Measurements from ENCODE around the gene MAK. TPM values are rescaled to one million over a fixed set of nuclear protein-coding genes. Genes with fewer than 3 reads are reported as not detected.

MAK gene
- polyA plus RNA-seq, 1 donor from 2014 or later = not detected

DNA sequence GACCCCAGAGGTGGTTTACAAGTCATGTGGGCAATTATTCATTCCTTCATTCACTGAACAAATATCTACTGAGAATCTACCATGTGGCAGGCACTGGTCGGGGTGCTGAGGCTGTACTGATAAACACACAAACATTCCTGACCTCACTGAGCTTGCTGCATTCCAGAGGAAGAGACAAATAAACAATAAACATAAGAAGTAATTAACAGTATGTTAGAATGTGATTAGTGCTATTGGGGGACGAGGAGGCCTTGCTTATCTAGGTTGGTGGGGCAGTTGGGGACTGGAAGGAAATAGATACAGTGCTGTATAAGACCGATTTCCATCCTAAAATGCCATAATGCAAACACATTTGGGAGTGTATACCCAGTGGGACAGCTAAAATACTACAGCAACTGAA lies 44.1 kb downstream of the MAK start:
- Histone ChIP-seq H3K4me2 (ENCODE audit: low read length) (no peak overlapping the region), H2AFZ (ENCODE audit: low read depth, low read length) (no peak overlapping the region), H3K9me2 (ENCODE audit: insufficient read depth, low read length) (no peaks in the 10 kb centered on the region), H3F3A (ENCODE audit: insufficient read depth, low read length, poor library complexity, severe bottlenecking) (no peaks in the 10 kb centered on the region), H3K9ac (ENCODE audit: low read length) (no peak overlapping the region), H3K4me3 (ENCODE audit: low read length) (no peak overlapping the region), H3K27ac (ENCODE audit: low read length) (no peak overlapping the region), H3K9me3 (ENCODE audit: low read length) (no peaks in the 10 kb centered on the region), H3K79me2 (replicated peaks; ENCODE audit: insufficient read depth, low read length) (no peaks in the 10 kb centered on the region), H3K36me3 (ENCODE audit: insufficient read depth, low read length) (peaks cover 4% of the 10 kb centered on the region), H3K27me3 (ENCODE audit: insufficient read depth, low read depth, low read length) (no peaks in the 10 kb centered on the region), H4K20me1 (ENCODE audit: insufficient read depth) (no peaks in the 10 kb centered on the region)
- no peak for TF ChIP-seq EP300 (conservative IDR thresholded peaks at IDR 0.05; ENCODE audit: poor library complexity, severe bottlenecking)
- no peak for TF ChIP-seq EZH2 (IDR thresholded peaks at IDR 0.05; ENCODE audit: borderline replicate concordance, insufficient read depth, low read length, poor library complexity, severe bottlenecking)
- no peak for TF ChIP-seq TAF1 (IDR thresholded peaks at IDR 0.05; ENCODE audit: low read depth)
- TF ChIP-seq SMC3 (conservative IDR thresholded peaks at IDR 0.05; ENCODE audit: poor library complexity) = no peak
- TF ChIP-seq REST (IDR thresholded peaks at IDR 0.05; ENCODE audit: borderline replicate concordance) = no peak
- TF ChIP-seq, protein P1, sequence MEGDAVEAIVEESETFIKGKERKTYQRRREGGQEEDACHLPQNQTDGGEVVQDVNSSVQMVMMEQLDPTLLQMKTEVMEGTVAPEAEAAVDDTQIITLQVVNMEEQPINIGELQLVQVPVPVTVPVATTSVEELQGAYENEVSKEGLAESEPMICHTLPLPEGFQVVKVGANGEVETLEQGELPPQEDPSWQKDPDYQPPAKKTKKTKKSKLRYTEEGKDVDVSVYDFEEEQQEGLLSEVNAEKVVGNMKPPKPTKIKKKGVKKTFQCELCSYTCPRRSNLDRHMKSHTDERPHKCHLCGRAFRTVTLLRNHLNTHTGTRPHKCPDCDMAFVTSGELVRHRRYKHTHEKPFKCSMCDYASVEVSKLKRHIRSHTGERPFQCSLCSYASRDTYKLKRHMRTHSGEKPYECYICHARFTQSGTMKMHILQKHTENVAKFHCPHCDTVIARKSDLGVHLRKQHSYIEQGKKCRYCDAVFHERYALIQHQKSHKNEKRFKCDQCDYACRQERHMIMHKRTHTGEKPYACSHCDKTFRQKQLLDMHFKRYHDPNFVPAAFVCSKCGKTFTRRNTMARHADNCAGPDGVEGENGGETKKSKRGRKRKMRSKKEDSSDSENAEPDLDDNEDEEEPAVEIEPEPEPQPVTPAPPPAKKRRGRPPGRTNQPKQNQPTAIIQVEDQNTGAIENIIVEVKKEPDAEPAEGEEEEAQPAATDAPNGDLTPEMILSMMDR (IDR thresholded peaks at IDR 0.05; ENCODE audit: poor library complexity, severe bottlenecking) = no peak
- no peak for TF ChIP-seq RAD21 (conservative IDR thresholded peaks at IDR 0.05)
- TF ChIP-seq POLR2AphosphoS5 (IDR thresholded peaks at IDR 0.05) = no peak
- TF ChIP-seq MXI1 (conservative IDR thresholded peaks at IDR 0.05; ENCODE audit: poor library complexity, severe bottlenecking) = no peak

- H3K36me3 ChIP-seq (ENCODE audit: insufficient read depth, low read length) = peaks cover 4% of the 10 kb centered on the region
- no peaks in the 10 kb centered on the region for H3K9me3 ChIP-seq (ENCODE audit: low read length)
- H4K20me1 ChIP-seq (ENCODE audit: insufficient read depth) = no peaks in the 10 kb centered on the region
- no peak overlapping the region for H3K4me3 ChIP-seq (ENCODE audit: low read length)
- no peaks in the 10 kb centered on the region for H3K27me3 ChIP-seq (ENCODE audit: insufficient read depth, low read depth, low read length)
- TF ChIP-seq EZH2 (IDR thresholded peaks at IDR 0.05; ENCODE audit: borderline replicate concordance, insufficient read depth, low read length, poor library complexity, severe bottlenecking) (no peak), RAD21 (conservative IDR thresholded peaks at IDR 0.05) (no peak), EP300 (conservative IDR thresholded peaks at IDR 0.05; ENCODE audit: poor library complexity, severe bottlenecking) (no peak), TAF1 (IDR thresholded peaks at IDR 0.05; ENCODE audit: low read depth) (no peak), SMC3 (conservative IDR thresholded peaks at IDR 0.05; ENCODE audit: poor library complexity) (no peak), POLR2AphosphoS5 (IDR thresholded peaks at IDR 0.05) (no peak), REST (IDR thresholded peaks at IDR 0.05; ENCODE audit: borderline replicate concordance) (no peak), MXI1 (conservative IDR thresholded peaks at IDR 0.05; ENCODE audit: poor library complexity, severe bottlenecking) (no peak)
- TF ChIP-seq, protein P1 (IDR thresholded peaks at IDR 0.05; ENCODE audit: poor library complexity, severe bottlenecking) = no peak
- H3K79me2 ChIP-seq (replicated peaks; ENCODE audit: insufficient read depth, low read length) = no peaks in the 10 kb centered on the region
- H3K4me2 ChIP-seq (ENCODE audit: low read length) = no peak overlapping the region
- H3K9ac ChIP-seq (ENCODE audit: low read length) = no peak overlapping the region
- H2AFZ ChIP-seq (ENCODE audit: low read depth, low read length) = no peak overlapping the region
- no peaks in the 10 kb centered on the region for H3K9me2 ChIP-seq (ENCODE audit: insufficient read depth, low read length)
- H3F3A ChIP-seq (ENCODE audit: insufficient read depth, low read length, poor library complexity, severe bottlenecking) = no peaks in the 10 kb centered on the region
- H3K27ac ChIP-seq (ENCODE audit: low read length) = no peak overlapping the region
Observed at GRCh38 chr6:10793695-10794094, 44.6 kb downstream of the MAK start.
